Endothelial cell of umbilical vein (primary cell): ENCODE data around the gene TRIM25. TPM values are rescaled to one million over a fixed set of nuclear protein-coding genes. Genes with fewer than 3 reads are reported as not detected.

Experiments used
- BruUV-seq: library from RNA; stranded (reverse); fragments of 400-500 nt; replicated peaks from 2 replicates; lab custom pipeline; 2021; lab: Mats Ljungman, UMichigan
- CTCF ChIA-PET: fragments of 300-600, 350-600 bp; sonication (Branson Sonifier 250); formaldehyde crosslinking; loops from one replicate; lab custom pipeline; 2021; ENCODE audit warnings: antibody characterized with exemption, inconsistent platforms; lab: Charles Lee
- POLR2A ChIA-PET: fragments of 300-600, 350-600 bp; sonication (Branson Sonifier 250); formaldehyde crosslinking; loops from one replicate; lab custom pipeline; 2021; ENCODE audit warnings: antibody characterized with exemption, inconsistent platforms; lab: Charles Lee
- DNase-seq: peaks from one replicate; pipeline ENCODE4 v3.0.0-alpha.2; 2011; ENCODE audit warnings: low read depth, low spot score
- FAIRE-seq: peaks from 2 replicates; lab custom pipeline; 2011; peaks lifted over from hg19 to GRCh38; lab: Jason Lieb, UNC
- H2AFZ ChIP-seq: 2 replicates; pipeline ENCODE4 v1.6.0; 2012; ENCODE audit warnings: low read depth, low read length, control low read depth, inconsistent platforms
- H3K27ac ChIP-seq: 2 replicates; pipeline ENCODE4 v1.5.1; 2011; ENCODE audit warnings: low read depth, mild to moderate bottlenecking, control low read depth, low read length, moderate library complexity; ENCODE audit not compliant: insufficient read depth
- H3K27me3 ChIP-seq, 2 experiments: 2 replicates each; pipeline versions ENCODE4 v1.6.0 to v1.6.1; 2011; ENCODE audit warnings: low read length in 2 of 2, mixed read lengths in 1 of 2; ENCODE audit not compliant: control insufficient read depth in 2 of 2, insufficient read depth in 2 of 2
- H3K36me3 ChIP-seq, 2 experiments: 2 replicates in 1 of 2; 3 replicates in 1 of 2; pipeline ENCODE4 v1.5.1; 2011; ENCODE audit warnings: low read length in 2 of 2, mild to moderate bottlenecking in 1 of 2, moderate library complexity in 1 of 2; ENCODE audit not compliant: control insufficient read depth in 2 of 2, insufficient read depth in 2 of 2; ENCODE audit errors: extremely low read depth in 1 of 2
- H3K4me1 ChIP-seq: 3 replicates; pipeline ENCODE4 v1.5.1; 2011; ENCODE audit warnings: mild to moderate bottlenecking, low read length; ENCODE audit not compliant: control insufficient read depth, insufficient read depth; ENCODE audit errors: extremely low read depth
- H3K4me2 ChIP-seq: 2 replicates; pipeline ENCODE4 v1.6.1; 2011; ENCODE audit warnings: low read length, control low read depth, mixed read lengths; ENCODE audit not compliant: insufficient read depth
- H3K4me3 ChIP-seq, 3 experiments: fragments of 200-600 bp in 1 of 3; sonication (generic), shearing (Covaris generic) in 1 of 3; replicated peaks in 1 of 3; 2 replicates each; pipeline ENCODE4 v1.5.1; 2011 to 2016; ENCODE audit warnings: control low read depth in 3 of 3, low read length in 3 of 3, mild to moderate bottlenecking in 2 of 3, inconsistent platforms in 1 of 3, low read depth in 1 of 3, moderate library complexity in 1 of 3; ENCODE audit not compliant: insufficient read depth in 1 of 3
- H3K79me2 ChIP-seq: 2 replicates; pipeline ENCODE4 v1.6.0; 2012; ENCODE audit warnings: low read length, inconsistent platforms; ENCODE audit not compliant: control insufficient read depth, insufficient read depth
- H3K9ac ChIP-seq: replicated peaks from 2 replicates; pipeline ENCODE3; 2011; ENCODE audit warnings: low read length, control low read depth; ENCODE audit not compliant: insufficient read depth; ENCODE audit errors: extremely low read depth
- H3K9me1 ChIP-seq: replicated peaks from 3 replicates; pipeline ENCODE4 v1.6.0; 2011; ENCODE audit warnings: mild to moderate bottlenecking, low read length; ENCODE audit not compliant: control insufficient read depth, insufficient read depth; ENCODE audit errors: extremely low read depth
- H3K9me3 ChIP-seq: replicated peaks from 2 replicates; pipeline ENCODE4 v1.5.1; 2012; ENCODE audit warnings: low read length, inconsistent platforms; ENCODE audit not compliant: control insufficient read depth, insufficient read depth
- H4K20me1 ChIP-seq: replicated peaks from 2 replicates; pipeline ENCODE3; 2011; ENCODE audit warnings: mild to moderate bottlenecking, low read length; ENCODE audit not compliant: control insufficient read depth, insufficient read depth; ENCODE audit errors: extremely low read depth
- CTCF ChIP-seq, 2 donors: IDR thresholded peaks; 1 replicate in 1 of 2; 2 replicates in 1 of 2; pipeline ENCODE4 v1.5.1; 2011; ENCODE audit warnings: low read length in 2 of 2, mild to moderate bottlenecking in 2 of 2, moderate library complexity in 2 of 2, control low read depth in 1 of 2, inconsistent platforms in 1 of 2, low read depth in 1 of 2; ENCODE audit not compliant: insufficient read depth in 1 of 2; ENCODE audit errors: extremely low read depth in 1 of 2
- EZH2 ChIP-seq: IDR thresholded peaks from 2 replicates; pipeline ENCODE4 v1.6.1; 2012; ENCODE audit warnings: borderline replicate concordance, low read depth, mild to moderate bottlenecking, moderate library complexity, low read length, inconsistent platforms; ENCODE audit not compliant: severe bottlenecking
- FOS ChIP-seq: IDR thresholded peaks from 2 replicates; pipeline ENCODE4 v1.6.1; 2011; ENCODE audit warnings: mild to moderate bottlenecking, low read length, moderate library complexity, borderline replicate concordance; ENCODE audit not compliant: insufficient read depth
- GATA2 ChIP-seq: IDR thresholded peaks from 2 replicates; pipeline ENCODE4 v1.7.0; 2011; ENCODE audit warnings: low read depth, mild to moderate bottlenecking, moderate library complexity, mixed read lengths, low read length; ENCODE audit not compliant: insufficient read length, insufficient read depth
- JUN ChIP-seq: IDR thresholded peaks from 2 replicates; pipeline ENCODE4 v1.6.1; 2011; ENCODE audit warnings: borderline replicate concordance, low read depth; ENCODE audit not compliant: insufficient read length, insufficient read depth
- MYC ChIP-seq: IDR thresholded peaks from one replicate; pipeline ENCODE4 v1.6.1; 2011; ENCODE audit warnings: mild to moderate bottlenecking, low read depth, low read length
- POLR2A ChIP-seq: IDR thresholded peaks from 2 replicates; pipeline ENCODE4 v1.6.1; 2012; ENCODE audit warnings: low read depth, mild to moderate bottlenecking, control low read depth, low read length
- POLR2AphosphoS5 ChIP-seq: IDR thresholded peaks from 2 replicates; pipeline ENCODE4 v1.6.1; 2012; ENCODE audit warnings: low read depth, mild to moderate bottlenecking, control low read depth, low read length, moderate library complexity; ENCODE audit not compliant: insufficient read depth
- dilution Hi-C: fragments of 300-500 bp; cut with MboI; formaldehyde crosslinking; loops from one replicate; pipeline ENCODE4 v1.15.0; 2019; ENCODE audit warnings: low sequenced_read_pairs; ENCODE audit not compliant: extremely low pct_ligation_motif_present
- intact Hi-C: fragments of 100-400 bp; cut with micrococcal nuclease; formaldehyde crosslinking; loops from one replicate; pipeline ENCODE4 v1.10.0; 2022
- polyA plus RNA-seq, 4 experiments: library from polyadenylated mRNA; depleted of rRNA in 3 of 4; stranded (reverse) in 3 of 4; unstranded in 1 of 4; fragments of >200 nt; gene quantifications; 2 replicates each; pipeline versions ENCODE4 v1.2.1 to v1.2.3, GENCODE V29; 2011 to 2012; ENCODE audit warnings: missing spikeins in 1 of 4
- total RNA-seq: library from RNA; stranded (reverse); gene quantifications from 2 replicates; pipeline ENCODE4 v1.2.3, GENCODE V29; 2021
- TF ChIP-seq, protein P1 (sequence below): IDR thresholded peaks from 2 replicates; pipeline ENCODE4 v1.6.1; 2011; ENCODE audit not compliant: insufficient read depth, insufficient read length

The TRIM25 gene
- total and polyA plus RNA-seq, 2 donors (not counting 3 experiments of a cell fraction or from before 2014, with no cell fraction given), result 42.8 to 98.4 TPM

- H3K36me3 ChIP-seq, result peaks cover 8 to 10% of the 10 kb centered on the region in 2 experiments
- H4K20me1 ChIP-seq, result no peaks in the 10 kb centered on the region
- DNase-seq (no peak), FAIRE-seq (no peak)
- no peak overlapping the region for H3K9ac ChIP-seq
- intact Hi-C loops, result no loop called here
- no TSS peak for BruUV-seq
- TF ChIP-seq, protein P1, sequence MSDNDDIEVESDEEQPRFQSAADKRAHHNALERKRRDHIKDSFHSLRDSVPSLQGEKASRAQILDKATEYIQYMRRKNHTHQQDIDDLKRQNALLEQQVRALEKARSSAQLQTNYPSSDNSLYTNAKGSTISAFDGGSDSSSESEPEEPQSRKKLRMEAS, result no peak
- TF ChIP-seq POLR2AphosphoS5, result no peak
- no peak for TF ChIP-seq MYC
- H3K4me2 ChIP-seq, result no peak overlapping the region
- CTCF ChIA-PET, result no interaction called here
- POLR2A ChIA-PET, result no interaction called here
- H3K9me1 ChIP-seq, result no peaks in the 10 kb centered on the region
- no peaks in the 10 kb centered on the region for H3K9me3 ChIP-seq
- no peak overlapping the region for H2AFZ ChIP-seq
- no peak overlapping the region for H3K4me3 ChIP-seq
- H3K27me3 ChIP-seq, result no peaks in the 10 kb centered on the region
- no peak overlapping the region for H3K27ac ChIP-seq
- dilution Hi-C loops, result no loop called here
- H3K79me2 ChIP-seq, result peaks cover 11% of the 10 kb centered on the region
- H3K4me1 ChIP-seq, result peaks cover 6% of the 10 kb centered on the region
Observed at GRCh38 chr17:56947741-56948140, 33.9 kb upstream of the TRIM25 start.

DNA sequence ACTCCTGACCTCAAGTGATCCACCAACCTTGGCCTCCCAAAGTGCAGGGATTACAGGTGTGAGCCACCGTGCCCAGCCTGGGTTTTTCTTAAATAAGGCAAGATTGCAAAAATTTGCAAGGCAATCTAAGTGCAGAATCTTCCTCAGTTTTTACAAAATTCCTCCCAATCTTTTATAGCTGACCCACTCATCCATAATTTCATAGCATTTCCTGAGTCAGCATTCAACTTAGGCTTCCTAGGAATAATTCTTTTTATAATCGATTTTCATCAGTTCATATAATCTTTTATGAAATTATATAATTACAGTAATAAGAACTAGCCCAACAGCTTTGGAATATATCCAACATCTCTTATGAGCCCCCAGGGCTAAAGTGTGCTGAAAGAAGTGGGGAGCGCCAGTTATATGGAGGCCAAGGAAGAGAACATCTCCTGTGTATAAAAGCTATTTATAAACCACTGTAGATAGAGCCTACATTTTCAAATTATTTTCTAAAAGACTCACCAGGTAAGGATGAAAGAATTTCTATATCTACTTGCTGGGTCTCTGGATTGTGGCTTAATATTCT lies 32.2 kb upstream of the TRIM25 start:
- H2AFZ ChIP-seq, result no peak overlapping the region
- no peak overlapping the region for H3K9ac ChIP-seq
- no peak for TF ChIP-seq POLR2AphosphoS5
- TF ChIP-seq POLR2A, result no peak
- no peak for TF ChIP-seq MYC
- no peak for TF ChIP-seq GATA2
- TF ChIP-seq EZH2, result no peak
- TF ChIP-seq JUN, result no peak
- no peak for TF ChIP-seq CTCF (IDR thresholded peaks at IDR 0.05; ENCODE audit: extremely low read depth in 1 of 2, insufficient read depth in 1 of 2, low read depth in 1 of 2, low read length in 2 of 2)
- no peak for TF ChIP-seq FOS
- TF ChIP-seq, protein P1, result no peak
- intact Hi-C loops, result no loop called here
- H3K4me1 ChIP-seq, result peaks cover 6% of the 10 kb centered on the region
- dilution Hi-C loops, result no loop called here
- H3K27ac ChIP-seq, result no peak overlapping the region
- CTCF ChIA-PET, result interaction anchor here (1.3 to 8.1 kb wide), 2 partner anchors 51 to 125 kb away, joined by 3 to 148 read pairs; no protein-coding TSS in a partner anchor
- H3K9me3 ChIP-seq, result no peaks in the 10 kb centered on the region
- POLR2A ChIA-PET, result interaction anchor here (1.0 kb wide), 1 partner anchor 32 kb away, joined by 3 read pairs; the partner anchor contains the start of gene TRIM25
- H3K79me2 ChIP-seq, result peaks cover 2% of the 10 kb centered on the region
- H3K9me1 ChIP-seq, result no peaks in the 10 kb centered on the region
- peaks cover 8 to 16% of the 10 kb centered on the region in 2 experiments for H3K36me3 ChIP-seq
- DNase-seq, result no peak
- H3K4me2 ChIP-seq, result no peak overlapping the region
- BruUV-seq, result no TSS peak
- FAIRE-seq, result no peak
- no peak overlapping the region for H3K4me3 ChIP-seq
- no peaks in the 10 kb centered on the region for H3K27me3 ChIP-seq
- H4K20me1 ChIP-seq, result no peaks in the 10 kb centered on the region
